OCI-LY7 (cell line): ENCODE measurements around the gene LPCAT1.

Experiments
- CTCF ChIP-seq: fragments of 200-600 bp; sonication (generic); conservative IDR thresholded peaks from 2 replicates; pipeline ENCODE4 v1.5.1; 2014; ENCODE audit warnings: mild to moderate bottlenecking, antibody characterized with exemption, low read length, moderate library complexity, mixed read lengths
- EZH2phosphoT487 ChIP-seq: fragments of 200-600 bp; sonication (generic); IDR thresholded peaks from 2 replicates; pipeline ENCODE4 v1.6.1; 2018; ENCODE audit warnings: low read depth, borderline replicate concordance, mild to moderate bottlenecking, mixed run types, antibody characterized with exemption, low read length, moderate library complexity, mixed read lengths

GRCh38 chr5:1418238-1418920 is 105.4 kb downstream of the LPCAT1 start:
- TF ChIP-seq CTCF (no peak), EZH2phosphoT487 (no peak)
